NCI-H187 (cell line): Measurements from ENCODE around the gene PRR18.

Source experiments
- DNase-seq, 2 experiments: peaks; one replicate each; lab custom pipeline; 2025; lab: John Stamatoyannopoulos, UW

PRR18 gene

GRCh38 chr6:166274739-166275370, 33.3 kb downstream of the PRR18 start:
- DNase-seq = no peak

- DNase-seq = no peak
Measured at GRCh38 chr6:166274163-166274562, 34.0 kb downstream of the PRR18 start.

- DNase-seq = no peak
Measured at GRCh38 chr6:166271376-166271765, 36.8 kb downstream of the PRR18 start.

- no peak for DNase-seq
Measured at GRCh38 chr6:166270706-166271375, 37.4 kb downstream of the PRR18 start.

- no peak for DNase-seq
Measured at GRCh38 chr6:166269301-166270039, 38.7 kb downstream of the PRR18 start.

GRCh38 chr6:166268431-166268830, 39.8 kb downstream of the PRR18 start:
- no peak for DNase-seq

GRCh38 chr6:166267526-166267925, 40.7 kb downstream of the PRR18 start:
- DNase-seq = no peak

- no peak for DNase-seq
Measured at GRCh38 chr6:166266336-166266735, 41.9 kb downstream of the PRR18 start.

GRCh38 chr6:166262743-166263515, 45.3 kb downstream of the PRR18 start:
- no peak for DNase-seq

GRCh38 chr6:166259296-166259977, 48.8 kb downstream of the PRR18 start:
- no peak for DNase-seq

- no peak for DNase-seq
Measured at GRCh38 chr6:166258854-166259276, 49.3 kb downstream of the PRR18 start.

- DNase-seq = no peak
Measured at GRCh38 chr6:166257911-166258318, 50.3 kb downstream of the PRR18 start.
